GM23338 (cell line): ENCODE results near the gene SCAPER. TPM values are rescaled to one million over a fixed set of nuclear protein-coding genes. Genes with fewer than 3 reads are reported as not detected.

ENCODE experiments used
- ATAC-seq: fragments of 200-7000 bp; cut with Tn5 transposase; 3 replicates; pipeline ENCODE4 v1.9.1; 2020
- DNase-seq: peaks from one replicate; pipeline ENCODE4 v3.0.0-alpha.2; 2015; ENCODE audit warnings: low spot score
- H2AFZ ChIP-seq: fragments of 200-600 bp; sonication (generic); 2 replicates; pipeline ENCODE4 v1.8.0; 2016; ENCODE audit warnings: antibody characterized with exemption, mild to moderate bottlenecking, moderate library complexity
- H3F3A ChIP-seq: fragments of 200-600 bp; sonication (generic); replicated peaks from 2 replicates; pipeline ENCODE4 v1.8.0; 2017; ENCODE audit warnings: antibody characterized with exemption, mixed run types, low read depth
- H3K27ac ChIP-seq: fragments of 200-600 bp; sonication (generic); 2 replicates; pipeline ENCODE4 v1.6.1; 2016; ENCODE audit warnings: low read depth
- H3K27me3 ChIP-seq: fragments of 200-600 bp; sonication (generic); 2 replicates; pipeline ENCODE4 v1.8.0; 2016; ENCODE audit warnings: mild to moderate bottlenecking, mixed run types, moderate library complexity; ENCODE audit not compliant: insufficient read depth
- H3K36me3 ChIP-seq: fragments of 200-600 bp; sonication (generic); 2 replicates; pipeline ENCODE4 v1.8.0; 2016; ENCODE audit warnings: mild to moderate bottlenecking; ENCODE audit not compliant: insufficient read depth
- H3K4me1 ChIP-seq: fragments of 200-600 bp; sonication (generic); 2 replicates; pipeline ENCODE4 v1.8.0; 2016; ENCODE audit warnings: mild to moderate bottlenecking, moderate library complexity; ENCODE audit not compliant: insufficient read depth
- H3K4me2 ChIP-seq: fragments of 200-600 bp; sonication (generic); 2 replicates; pipeline ENCODE4 v1.7.1; 2017; ENCODE audit warnings: mixed run types
- H3K4me3 ChIP-seq: fragments of 200-600 bp; sonication (generic); 2 replicates; pipeline ENCODE4 v1.6.1; 2016; ENCODE audit warnings: mixed run types
- H3K79me2 ChIP-seq: fragments of 200-600 bp; sonication (generic); replicated peaks from 2 replicates; pipeline ENCODE4 v1.8.0; 2017; ENCODE audit warnings: mild to moderate bottlenecking; ENCODE audit not compliant: insufficient read depth
- H3K9me2 ChIP-seq: fragments of 200-600 bp; sonication (generic); 2 replicates; pipeline ENCODE4 v1.8.0; 2017; ENCODE audit not compliant: insufficient read depth
- H4K20me1 ChIP-seq: fragments of 200-600 bp; sonication (generic); replicated peaks from 2 replicates; pipeline ENCODE4 v1.8.0; 2017; ENCODE audit warnings: mild to moderate bottlenecking; ENCODE audit not compliant: insufficient read depth
- H3K27ac Mint-ChIP-seq: 2 replicates; pipeline ENCODE4 v1.8.0; 2020; ENCODE audit warnings: inconsistent platforms, mild to moderate bottlenecking, moderate library complexity, mixed read lengths
- H3K27me3 Mint-ChIP-seq: 3 replicates; pipeline ENCODE4 v1.8.0; 2022; ENCODE audit warnings: low read depth, mild to moderate bottlenecking, moderate library complexity, mixed read lengths, inconsistent platforms; ENCODE audit not compliant: insufficient read depth, poor library complexity
- H3K36me3 Mint-ChIP-seq: 3 replicates; pipeline ENCODE4 v1.8.0; 2021; ENCODE audit warnings: low read depth, mild to moderate bottlenecking, inconsistent platforms, moderate library complexity, mixed read lengths
- H3K4me1 Mint-ChIP-seq: 3 replicates; pipeline ENCODE4 v1.8.0; 2020; ENCODE audit warnings: mild to moderate bottlenecking, inconsistent platforms, mixed read lengths
- H3K4me3 Mint-ChIP-seq: 3 replicates; pipeline ENCODE4 v1.8.0; 2021; ENCODE audit warnings: moderate library complexity, mild to moderate bottlenecking, inconsistent platforms, mixed read lengths
- H3K9me3 Mint-ChIP-seq: 3 replicates; pipeline ENCODE4 v1.8.0; 2020; ENCODE audit warnings: moderate library complexity, mild to moderate bottlenecking, inconsistent platforms, mixed read lengths
- CREB1 ChIP-seq: fragments of 250-450 bp; sonication (Bioruptor Pico); IDR thresholded peaks from 2 replicates; pipeline ENCODE4 v1.5.0; 2020; ENCODE audit warnings: low read depth, mild to moderate bottlenecking, moderate library complexity
- EZH2 ChIP-seq: fragments of 200-600 bp; sonication (generic); IDR thresholded peaks from one replicate; pipeline ENCODE4 v1.8.0; 2017; ENCODE audit warnings: antibody characterized with exemption, mild to moderate bottlenecking, low read depth; ENCODE audit not compliant: unreplicated experiment
- EZH2phosphoT487 ChIP-seq: fragments of 200-600 bp; sonication (generic); IDR thresholded peaks from one replicate; pipeline ENCODE4 v1.8.1; 2018; ENCODE audit warnings: antibody characterized with exemption; ENCODE audit not compliant: unreplicated experiment
- JUNB ChIP-seq: IDR thresholded peaks from one replicate; pipeline ENCODE4 v1.6.1; 2016; ENCODE audit warnings: antibody characterized with exemption; ENCODE audit not compliant: unreplicated experiment
- NANOG ChIP-seq: IDR thresholded peaks from 2 replicates; pipeline ENCODE4 v1.6.1; 2016; ENCODE audit warnings: antibody characterized with exemption, borderline replicate concordance
- POLR2AphosphoS5 ChIP-seq: IDR thresholded peaks from 2 replicates; pipeline ENCODE4 v1.6.1; 2016; ENCODE audit warnings: antibody characterized with exemption, low read depth
- STAT1 ChIP-seq: IDR thresholded peaks from one replicate; pipeline ENCODE4 v1.6.1; 2016; ENCODE audit warnings: antibody characterized with exemption; ENCODE audit not compliant: unreplicated experiment
- ZNF114 ChIP-seq: fragments of 250-450 bp; sonication (Bioruptor Pico); IDR thresholded peaks from 2 replicates; pipeline ENCODE4 v1.5.0; 2020; ENCODE audit warnings: mild to moderate bottlenecking, moderate library complexity
- ZNF331 ChIP-seq: fragments of 250-450 bp; sonication (Bioruptor Pico); IDR thresholded peaks from 2 replicates; pipeline ENCODE4 v1.5.0; 2020; ENCODE audit warnings: low read depth, mild to moderate bottlenecking, moderate library complexity
- polyA plus RNA-seq: library from polyadenylated mRNA; unstranded; fragments of >200 nt; fragmentation: Nextera tagmentation; extraction: Ambion mirVana; gene quantifications from 2 replicates; pipeline ENCODE4 v1.2.1, GENCODE V29; 2016
- total RNA-seq: library from RNA; depleted of rRNA; stranded (reverse); fragments of >200 nt; shearing (Covaris generic); gene quantifications from 2 replicates; pipeline ENCODE4 v1.2.3, GENCODE V29; 2014
- TF ChIP-seq, protein P1 (sequence below): IDR thresholded peaks from 2 replicates; pipeline ENCODE4 v1.6.1; 2016; ENCODE audit warnings: antibody characterized with exemption
- TF ChIP-seq, protein P2 (sequence below): fragments of 250-450 bp; sonication (Bioruptor Pico); IDR thresholded peaks from 2 replicates; pipeline ENCODE4 v1.5.0; 2020; ENCODE audit warnings: mild to moderate bottlenecking, moderate library complexity
- TF ChIP-seq, protein P3 (sequence below), 2 experiments: fragments of 200-600 bp in 1 of 2; sonication (generic) in 1 of 2; conservative IDR thresholded peaks; 2 replicates each; pipeline versions ENCODE4 v1.5.1 to v1.6.1; 2016 to 2017; ENCODE audit warnings: antibody characterized with exemption in 2 of 2, low read depth in 2 of 2, mild to moderate bottlenecking in 2 of 2, moderate library complexity in 1 of 2
- TF ChIP-seq, protein P4 (sequence below): IDR thresholded peaks from one replicate; pipeline ENCODE4 v1.6.1; 2018; ENCODE audit warnings: antibody characterized with exemption; ENCODE audit not compliant: unreplicated experiment

Gene SCAPER
- total and polyA plus RNA-seq, 2 experiments from 2014 or later, result 9.1 to 17.6 TPM

DNA sequence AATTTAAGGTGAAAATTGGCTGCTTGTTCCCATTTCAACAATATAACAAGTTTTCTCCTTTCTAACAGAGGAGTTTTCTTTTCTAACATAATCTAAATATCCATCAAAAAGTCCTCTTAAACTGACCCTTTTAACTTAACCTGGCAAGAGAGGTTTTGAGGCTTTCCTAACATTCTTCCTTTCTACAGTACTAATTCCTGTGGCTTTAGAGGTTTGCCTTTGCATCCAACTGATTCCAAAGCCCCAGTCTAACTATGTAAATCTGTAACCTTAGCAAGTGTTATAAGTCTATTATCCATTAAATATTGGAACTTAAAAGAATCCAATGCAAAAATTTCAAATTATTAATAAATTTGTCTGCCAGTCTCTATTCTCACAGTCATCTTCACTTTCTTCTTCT, 434.4 kb downstream of the SCAPER start:
- TF ChIP-seq JUNB, result no peak
- no peak for TF ChIP-seq EZH2
- TF ChIP-seq EZH2phosphoT487, result no peak
- no peak for TF ChIP-seq ZNF331 (CRISPR knock-in tag)
- TF ChIP-seq, protein P1, sequence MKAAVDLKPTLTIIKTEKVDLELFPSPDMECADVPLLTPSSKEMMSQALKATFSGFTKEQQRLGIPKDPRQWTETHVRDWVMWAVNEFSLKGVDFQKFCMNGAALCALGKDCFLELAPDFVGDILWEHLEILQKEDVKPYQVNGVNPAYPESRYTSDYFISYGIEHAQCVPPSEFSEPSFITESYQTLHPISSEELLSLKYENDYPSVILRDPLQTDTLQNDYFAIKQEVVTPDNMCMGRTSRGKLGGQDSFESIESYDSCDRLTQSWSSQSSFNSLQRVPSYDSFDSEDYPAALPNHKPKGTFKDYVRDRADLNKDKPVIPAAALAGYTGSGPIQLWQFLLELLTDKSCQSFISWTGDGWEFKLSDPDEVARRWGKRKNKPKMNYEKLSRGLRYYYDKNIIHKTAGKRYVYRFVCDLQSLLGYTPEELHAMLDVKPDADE, result no peak
- TF ChIP-seq, protein P2, sequence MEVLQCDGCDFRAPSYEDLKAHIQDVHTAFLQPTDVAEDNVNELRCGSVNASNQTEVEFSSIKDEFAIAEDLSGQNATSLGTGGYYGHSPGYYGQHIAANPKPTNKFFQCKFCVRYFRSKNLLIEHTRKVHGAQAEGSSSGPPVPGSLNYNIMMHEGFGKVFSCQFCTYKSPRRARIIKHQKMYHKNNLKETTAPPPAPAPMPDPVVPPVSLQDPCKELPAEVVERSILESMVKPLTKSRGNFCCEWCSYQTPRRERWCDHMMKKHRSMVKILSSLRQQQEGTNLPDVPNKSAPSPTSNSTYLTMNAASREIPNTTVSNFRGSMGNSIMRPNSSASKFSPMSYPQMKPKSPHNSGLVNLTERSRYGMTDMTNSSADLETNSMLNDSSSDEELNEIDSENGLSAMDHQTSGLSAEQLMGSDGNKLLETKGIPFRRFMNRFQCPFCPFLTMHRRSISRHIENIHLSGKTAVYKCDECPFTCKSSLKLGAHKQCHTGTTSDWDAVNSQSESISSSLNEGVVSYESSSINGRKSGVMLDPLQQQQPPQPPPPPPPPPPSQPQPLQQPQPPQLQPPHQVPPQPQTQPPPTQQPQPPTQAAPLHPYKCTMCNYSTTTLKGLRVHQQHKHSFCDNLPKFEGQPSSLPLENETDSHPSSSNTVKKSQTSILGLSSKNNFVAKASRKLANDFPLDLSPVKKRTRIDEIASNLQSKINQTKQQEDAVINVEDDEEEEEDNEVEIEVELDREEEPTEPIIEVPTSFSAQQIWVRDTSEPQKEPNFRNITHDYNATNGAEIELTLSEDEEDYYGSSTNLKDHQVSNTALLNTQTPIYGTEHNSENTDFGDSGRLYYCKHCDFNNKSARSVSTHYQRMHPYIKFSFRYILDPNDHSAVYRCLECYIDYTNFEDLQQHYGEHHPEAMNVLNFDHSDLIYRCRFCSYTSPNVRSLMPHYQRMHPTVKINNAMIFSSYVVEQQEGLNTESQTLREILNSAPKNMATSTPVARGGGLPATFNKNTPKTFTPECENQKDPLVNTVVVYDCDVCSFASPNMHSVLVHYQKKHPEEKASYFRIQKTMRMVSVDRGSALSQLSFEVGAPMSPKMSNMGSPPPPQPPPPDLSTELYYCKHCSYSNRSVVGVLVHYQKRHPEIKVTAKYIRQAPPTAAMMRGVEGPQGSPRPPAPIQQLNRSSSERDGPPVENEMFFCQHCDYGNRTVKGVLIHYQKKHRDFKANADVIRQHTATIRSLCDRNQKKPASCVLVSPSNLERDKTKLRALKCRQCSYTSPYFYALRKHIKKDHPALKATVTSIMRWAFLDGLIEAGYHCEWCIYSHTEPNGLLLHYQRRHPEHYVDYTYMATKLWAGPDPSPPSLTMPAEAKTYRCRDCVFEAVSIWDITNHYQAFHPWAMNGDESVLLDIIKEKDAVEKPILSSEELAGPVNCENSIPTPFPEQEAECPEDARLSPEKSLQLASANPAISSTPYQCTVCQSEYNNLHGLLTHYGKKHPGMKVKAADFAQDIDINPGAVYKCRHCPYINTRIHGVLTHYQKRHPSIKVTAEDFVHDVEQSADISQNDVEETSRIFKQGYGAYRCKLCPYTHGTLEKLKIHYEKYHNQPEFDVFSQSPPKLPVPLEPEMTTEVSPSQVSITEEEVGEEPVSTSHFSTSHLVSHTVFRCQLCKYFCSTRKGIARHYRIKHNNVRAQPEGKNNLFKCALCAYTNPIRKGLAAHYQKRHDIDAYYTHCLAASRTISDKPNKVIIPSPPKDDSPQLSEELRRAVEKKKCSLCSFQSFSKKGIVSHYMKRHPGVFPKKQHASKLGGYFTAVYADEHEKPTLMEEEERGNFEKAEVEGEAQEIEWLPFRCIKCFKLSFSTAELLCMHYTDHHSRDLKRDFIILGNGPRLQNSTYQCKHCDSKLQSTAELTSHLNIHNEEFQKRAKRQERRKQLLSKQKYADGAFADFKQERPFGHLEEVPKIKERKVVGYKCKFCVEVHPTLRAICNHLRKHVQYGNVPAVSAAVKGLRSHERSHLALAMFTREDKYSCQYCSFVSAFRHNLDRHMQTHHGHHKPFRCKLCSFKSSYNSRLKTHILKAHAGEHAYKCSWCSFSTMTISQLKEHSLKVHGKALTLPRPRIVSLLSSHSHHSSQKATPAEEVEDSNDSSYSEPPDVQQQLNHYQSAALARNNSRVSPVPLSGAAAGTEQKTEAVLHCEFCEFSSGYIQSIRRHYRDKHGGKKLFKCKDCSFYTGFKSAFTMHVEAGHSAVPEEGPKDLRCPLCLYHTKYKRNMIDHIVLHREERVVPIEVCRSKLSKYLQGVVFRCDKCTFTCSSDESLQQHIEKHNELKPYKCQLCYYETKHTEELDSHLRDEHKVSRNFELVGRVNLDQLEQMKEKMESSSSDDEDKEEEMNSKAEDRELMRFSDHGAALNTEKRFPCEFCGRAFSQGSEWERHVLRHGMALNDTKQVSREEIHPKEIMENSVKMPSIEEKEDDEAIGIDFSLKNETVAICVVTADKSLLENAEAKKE, result no peak
- no peak for TF ChIP-seq NANOG
- no peak for TF ChIP-seq POLR2AphosphoS5
- TF ChIP-seq, protein P3, sequence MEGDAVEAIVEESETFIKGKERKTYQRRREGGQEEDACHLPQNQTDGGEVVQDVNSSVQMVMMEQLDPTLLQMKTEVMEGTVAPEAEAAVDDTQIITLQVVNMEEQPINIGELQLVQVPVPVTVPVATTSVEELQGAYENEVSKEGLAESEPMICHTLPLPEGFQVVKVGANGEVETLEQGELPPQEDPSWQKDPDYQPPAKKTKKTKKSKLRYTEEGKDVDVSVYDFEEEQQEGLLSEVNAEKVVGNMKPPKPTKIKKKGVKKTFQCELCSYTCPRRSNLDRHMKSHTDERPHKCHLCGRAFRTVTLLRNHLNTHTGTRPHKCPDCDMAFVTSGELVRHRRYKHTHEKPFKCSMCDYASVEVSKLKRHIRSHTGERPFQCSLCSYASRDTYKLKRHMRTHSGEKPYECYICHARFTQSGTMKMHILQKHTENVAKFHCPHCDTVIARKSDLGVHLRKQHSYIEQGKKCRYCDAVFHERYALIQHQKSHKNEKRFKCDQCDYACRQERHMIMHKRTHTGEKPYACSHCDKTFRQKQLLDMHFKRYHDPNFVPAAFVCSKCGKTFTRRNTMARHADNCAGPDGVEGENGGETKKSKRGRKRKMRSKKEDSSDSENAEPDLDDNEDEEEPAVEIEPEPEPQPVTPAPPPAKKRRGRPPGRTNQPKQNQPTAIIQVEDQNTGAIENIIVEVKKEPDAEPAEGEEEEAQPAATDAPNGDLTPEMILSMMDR (conservative IDR thresholded peaks at IDR 0.05; ENCODE audit: low read depth in 2 of 2), result no peak
- TF ChIP-seq CREB1 (CRISPR knock-in tag), result no peak
- TF ChIP-seq STAT1, result no peak
- TF ChIP-seq, protein P4, sequence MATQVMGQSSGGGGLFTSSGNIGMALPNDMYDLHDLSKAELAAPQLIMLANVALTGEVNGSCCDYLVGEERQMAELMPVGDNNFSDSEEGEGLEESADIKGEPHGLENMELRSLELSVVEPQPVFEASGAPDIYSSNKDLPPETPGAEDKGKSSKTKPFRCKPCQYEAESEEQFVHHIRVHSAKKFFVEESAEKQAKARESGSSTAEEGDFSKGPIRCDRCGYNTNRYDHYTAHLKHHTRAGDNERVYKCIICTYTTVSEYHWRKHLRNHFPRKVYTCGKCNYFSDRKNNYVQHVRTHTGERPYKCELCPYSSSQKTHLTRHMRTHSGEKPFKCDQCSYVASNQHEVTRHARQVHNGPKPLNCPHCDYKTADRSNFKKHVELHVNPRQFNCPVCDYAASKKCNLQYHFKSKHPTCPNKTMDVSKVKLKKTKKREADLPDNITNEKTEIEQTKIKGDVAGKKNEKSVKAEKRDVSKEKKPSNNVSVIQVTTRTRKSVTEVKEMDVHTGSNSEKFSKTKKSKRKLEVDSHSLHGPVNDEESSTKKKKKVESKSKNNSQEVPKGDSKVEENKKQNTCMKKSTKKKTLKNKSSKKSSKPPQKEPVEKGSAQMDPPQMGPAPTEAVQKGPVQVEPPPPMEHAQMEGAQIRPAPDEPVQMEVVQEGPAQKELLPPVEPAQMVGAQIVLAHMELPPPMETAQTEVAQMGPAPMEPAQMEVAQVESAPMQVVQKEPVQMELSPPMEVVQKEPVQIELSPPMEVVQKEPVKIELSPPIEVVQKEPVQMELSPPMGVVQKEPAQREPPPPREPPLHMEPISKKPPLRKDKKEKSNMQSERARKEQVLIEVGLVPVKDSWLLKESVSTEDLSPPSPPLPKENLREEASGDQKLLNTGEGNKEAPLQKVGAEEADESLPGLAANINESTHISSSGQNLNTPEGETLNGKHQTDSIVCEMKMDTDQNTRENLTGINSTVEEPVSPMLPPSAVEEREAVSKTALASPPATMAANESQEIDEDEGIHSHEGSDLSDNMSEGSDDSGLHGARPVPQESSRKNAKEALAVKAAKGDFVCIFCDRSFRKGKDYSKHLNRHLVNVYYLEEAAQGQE, result no peak
- no peak for TF ChIP-seq ZNF114 (CRISPR knock-in tag)
- Mint-ChIP-seq H3K27ac (no peak overlapping the region), H3K4me3 (no peak overlapping the region), H3K36me3 (peaks cover 12% of the 10 kb centered on the region; the same call in 2 of the 3 replicates), H3K4me1 (no peaks in the 10 kb centered on the region), H3K27me3 (peaks cover 2% of the 10 kb centered on the region), H3K9me3 (peaks cover 12% of the 10 kb centered on the region)
- no peaks in the 10 kb centered on the region for H3K79me2 ChIP-seq
- no peak for DNase-seq
- no peak overlapping the region for H2AFZ ChIP-seq
- no peak for ATAC-seq
- H3K27ac ChIP-seq, result no peak overlapping the region
- H3K27me3 ChIP-seq, result no peaks in the 10 kb centered on the region
- no peaks in the 10 kb centered on the region for H3K4me1 ChIP-seq
- H4K20me1 ChIP-seq, result no peaks in the 10 kb centered on the region
- H3F3A ChIP-seq, result no peaks in the 10 kb centered on the region
- no peak overlapping the region for H3K4me2 ChIP-seq
- no peaks in the 10 kb centered on the region for H3K36me3 ChIP-seq
- H3K9me2 ChIP-seq, result no peaks in the 10 kb centered on the region
- no peak overlapping the region for H3K4me3 ChIP-seq
